ENCODE measurements around the gene JARID2. TPM values are rescaled to one million over a fixed set of nuclear protein-coding genes. Genes with fewer than 3 reads are reported as not detected.

JARID2 gene
- total and polyA plus RNA-seq, 4 donors = 3.8 to 14.8 (median 12.0) TPM

DNA sequence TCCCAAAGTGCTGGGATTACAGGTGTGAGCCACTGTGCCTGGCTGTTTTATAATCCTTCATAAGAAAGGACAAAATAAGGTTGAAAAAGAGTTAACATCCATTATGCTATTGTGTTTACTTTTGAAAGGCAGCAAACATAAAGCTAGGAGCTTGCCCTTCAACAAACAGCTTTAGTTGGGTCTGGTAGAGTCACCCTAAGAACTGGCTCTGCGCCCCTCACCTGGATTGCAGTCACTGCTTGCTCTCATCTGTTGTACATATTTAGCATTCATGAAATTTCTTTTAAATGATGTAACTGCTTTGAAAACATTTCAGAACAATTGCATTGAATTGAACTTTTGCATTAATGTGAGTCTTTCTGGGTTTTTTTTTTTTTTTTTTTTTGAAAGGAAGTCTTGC is 38.9 kb downstream of the JARID2 start:
- no peaks in the 10 kb centered on the region for H3K36me3 ChIP-seq (ENCODE audit: control insufficient read depth in 4 of 4, insufficient read depth in 4 of 4, low read length in 4 of 4)
- ATAC-seq (ENCODE audit: insufficient read depth, low FRiP score) = no peak
- H3K27me3 ChIP-seq (ENCODE audit: control insufficient read depth in 3 of 3, insufficient read depth in 3 of 3, low read length in 2 of 3) = no peaks in the 10 kb centered on the region
- no peak overlapping the region for H3K4me3 ChIP-seq
- H3K9ac ChIP-seq (ENCODE audit: insufficient read depth in 1 of 2, low read length in 2 of 2) = no peak overlapping the region
- DNase-seq = peak in 2 of 3 donors; percentile 31 to 46
- TF ChIP-seq, protein P1, sequence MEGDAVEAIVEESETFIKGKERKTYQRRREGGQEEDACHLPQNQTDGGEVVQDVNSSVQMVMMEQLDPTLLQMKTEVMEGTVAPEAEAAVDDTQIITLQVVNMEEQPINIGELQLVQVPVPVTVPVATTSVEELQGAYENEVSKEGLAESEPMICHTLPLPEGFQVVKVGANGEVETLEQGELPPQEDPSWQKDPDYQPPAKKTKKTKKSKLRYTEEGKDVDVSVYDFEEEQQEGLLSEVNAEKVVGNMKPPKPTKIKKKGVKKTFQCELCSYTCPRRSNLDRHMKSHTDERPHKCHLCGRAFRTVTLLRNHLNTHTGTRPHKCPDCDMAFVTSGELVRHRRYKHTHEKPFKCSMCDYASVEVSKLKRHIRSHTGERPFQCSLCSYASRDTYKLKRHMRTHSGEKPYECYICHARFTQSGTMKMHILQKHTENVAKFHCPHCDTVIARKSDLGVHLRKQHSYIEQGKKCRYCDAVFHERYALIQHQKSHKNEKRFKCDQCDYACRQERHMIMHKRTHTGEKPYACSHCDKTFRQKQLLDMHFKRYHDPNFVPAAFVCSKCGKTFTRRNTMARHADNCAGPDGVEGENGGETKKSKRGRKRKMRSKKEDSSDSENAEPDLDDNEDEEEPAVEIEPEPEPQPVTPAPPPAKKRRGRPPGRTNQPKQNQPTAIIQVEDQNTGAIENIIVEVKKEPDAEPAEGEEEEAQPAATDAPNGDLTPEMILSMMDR (IDR thresholded peaks at IDR 0.05; ENCODE audit: control extremely low read depth, extremely low read depth) = no peak
- WGBS, 2 donors = 91 to 100% methylated on average over 1 of the region's 1 CpG
- H3K4me1 ChIP-seq (ENCODE audit: control insufficient read depth in 5 of 5, insufficient read depth in 5 of 5, low read length in 5 of 5) = peaks cover 9 to 25% (median 17%) of the 10 kb centered on the region in 5 donors
- H3K27ac ChIP-seq (ENCODE audit: low read depth in 1 of 2, low read length in 1 of 2) = no peak overlapping the region
- no peaks in the 10 kb centered on the region for H3K9me3 ChIP-seq (ENCODE audit: control insufficient read depth in 4 of 4, insufficient read depth in 3 of 4, low read length in 3 of 4)

GRCh38 chr6:15285682-15286294 is 39.9 kb downstream of the JARID2 start:
- Histone ChIP-seq H3K9ac (ENCODE audit: insufficient read depth in 1 of 2, low read length in 2 of 2) (no peak overlapping the region), H3K4me1 (ENCODE audit: control insufficient read depth in 5 of 5, insufficient read depth in 5 of 5, low read length in 5 of 5) (peaks cover 9 to 16% (median 13%) of the 10 kb centered on the region in 5 donors), H3K27me3 (ENCODE audit: control insufficient read depth in 3 of 3, insufficient read depth in 3 of 3, low read length in 2 of 3) (no peaks in the 10 kb centered on the region), H3K36me3 (ENCODE audit: control insufficient read depth in 4 of 4, insufficient read depth in 4 of 4, low read length in 4 of 4) (no peaks in the 10 kb centered on the region), H3K4me3 (no peak overlapping the region), H3K9me3 (ENCODE audit: control insufficient read depth in 4 of 4, insufficient read depth in 3 of 4, low read length in 3 of 4) (peaks cover 0 to 3% (median 0%) of the 10 kb centered on the region in 4 donors), H3K27ac (ENCODE audit: low read depth in 1 of 2, low read length in 1 of 2) (no peak overlapping the region)
- 69 to 81% methylated on average over 3 of the region's 3 CpGs for WGBS, 2 donors
- TF ChIP-seq, protein P1 (IDR thresholded peaks at IDR 0.05; ENCODE audit: control extremely low read depth, extremely low read depth) = no peak
- DNase-seq = no peak
- no peak for ATAC-seq (ENCODE audit: insufficient read depth, low FRiP score)

DNA sequence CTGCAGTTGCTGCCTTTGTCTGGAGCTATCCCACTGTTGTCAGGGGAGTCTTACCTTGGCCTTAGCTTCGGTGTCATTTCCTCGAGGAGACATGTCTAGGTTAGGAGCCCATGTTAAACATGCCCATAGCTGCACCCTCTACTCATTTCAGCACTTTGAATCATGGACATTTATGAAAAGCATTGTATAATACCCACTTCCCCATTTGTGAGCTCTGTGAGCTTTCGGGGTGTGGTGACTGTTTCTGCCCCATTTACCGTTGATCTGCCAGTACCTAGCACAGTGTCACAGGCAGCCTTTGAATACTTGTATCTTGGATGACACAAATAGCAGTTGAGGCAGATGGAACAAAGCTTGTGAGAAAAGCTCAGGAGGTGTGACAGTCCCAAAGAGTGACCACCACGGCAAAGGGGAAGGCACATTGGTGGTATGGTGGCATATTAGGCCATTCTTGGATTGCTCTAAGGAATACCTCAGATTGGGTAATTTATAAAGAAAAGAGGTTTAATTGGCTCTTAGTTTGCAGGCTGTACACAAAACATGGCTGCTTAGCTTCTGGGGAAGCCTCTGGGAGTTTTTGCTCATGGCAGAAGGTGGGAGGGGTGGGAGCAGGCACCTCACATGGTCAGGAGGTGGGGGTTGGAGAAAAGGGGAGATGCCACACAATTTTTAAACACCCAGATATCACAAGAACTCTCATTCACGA is 42.0 kb downstream of the JARID2 start:
- H3K4me1 ChIP-seq (ENCODE audit: control insufficient read depth in 5 of 5, insufficient read depth in 5 of 5, low read length in 5 of 5) = peaks cover 0 to 9% (median 3%) of the 10 kb centered on the region in 5 donors
- WGBS, 2 donors = 43 to 70% methylated on average over 6 of the region's 6 CpGs
- H3K4me3 ChIP-seq = no peak overlapping the region
- H3K27ac ChIP-seq (ENCODE audit: low read depth in 1 of 2, low read length in 1 of 2) = no peak overlapping the region
- peaks cover 0 to 3% (median 0%) of the 10 kb centered on the region in 4 donors for H3K9me3 ChIP-seq (ENCODE audit: control insufficient read depth in 4 of 4, insufficient read depth in 3 of 4, low read length in 3 of 4)
- DNase-seq (no peak), ATAC-seq (ENCODE audit: insufficient read depth, low FRiP score) (no peak)
- H3K36me3 ChIP-seq (ENCODE audit: control insufficient read depth in 4 of 4, insufficient read depth in 4 of 4, low read length in 4 of 4) = no peaks in the 10 kb centered on the region
- TF ChIP-seq, protein P1 (IDR thresholded peaks at IDR 0.05; ENCODE audit: control extremely low read depth, extremely low read depth) = no peak
- H3K27me3 ChIP-seq (ENCODE audit: control insufficient read depth in 3 of 3, insufficient read depth in 3 of 3, low read length in 2 of 3) = no peaks in the 10 kb centered on the region
- H3K9ac ChIP-seq (ENCODE audit: insufficient read depth in 1 of 2, low read length in 2 of 2) = no peak overlapping the region
